Measurements from ENCODE around the gene SYTL2.
"Not testable (repeated sequence)": the region's sequence is repeated elsewhere in the genome, so short reads cannot be mapped to it uniquely, and the experiment has no call there.

Gene SYTL2

DNA sequence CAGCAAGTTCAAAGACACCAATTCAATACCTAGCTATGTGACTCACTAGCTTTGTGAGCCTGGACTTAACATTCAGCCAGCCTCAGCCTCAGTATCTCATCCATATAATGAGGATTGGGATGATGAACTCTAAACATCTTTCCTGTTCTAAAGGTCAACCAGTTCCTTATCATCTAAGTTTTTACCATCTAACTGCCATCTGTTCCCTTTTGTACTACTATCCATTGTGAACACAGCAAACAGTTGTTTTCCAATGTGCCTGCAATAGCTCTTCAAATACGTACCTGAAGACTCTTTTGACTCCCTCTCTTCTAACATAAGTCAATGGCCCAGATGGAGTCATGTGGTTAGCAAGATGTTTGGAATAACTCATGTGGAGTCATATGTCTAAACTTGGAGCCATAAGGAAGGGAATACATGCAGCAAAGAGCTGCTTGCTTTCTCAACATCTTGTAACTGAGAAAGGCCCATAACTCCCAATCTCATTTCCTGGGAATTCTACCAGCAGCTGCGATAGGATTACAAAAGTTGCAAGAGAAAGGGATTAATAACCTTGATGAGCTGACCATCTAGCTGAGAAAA, 19.4 kb downstream of the SYTL2 start:
- no peak for DNase-seq (ENCODE audit: low read depth, low spot score)

DNA sequence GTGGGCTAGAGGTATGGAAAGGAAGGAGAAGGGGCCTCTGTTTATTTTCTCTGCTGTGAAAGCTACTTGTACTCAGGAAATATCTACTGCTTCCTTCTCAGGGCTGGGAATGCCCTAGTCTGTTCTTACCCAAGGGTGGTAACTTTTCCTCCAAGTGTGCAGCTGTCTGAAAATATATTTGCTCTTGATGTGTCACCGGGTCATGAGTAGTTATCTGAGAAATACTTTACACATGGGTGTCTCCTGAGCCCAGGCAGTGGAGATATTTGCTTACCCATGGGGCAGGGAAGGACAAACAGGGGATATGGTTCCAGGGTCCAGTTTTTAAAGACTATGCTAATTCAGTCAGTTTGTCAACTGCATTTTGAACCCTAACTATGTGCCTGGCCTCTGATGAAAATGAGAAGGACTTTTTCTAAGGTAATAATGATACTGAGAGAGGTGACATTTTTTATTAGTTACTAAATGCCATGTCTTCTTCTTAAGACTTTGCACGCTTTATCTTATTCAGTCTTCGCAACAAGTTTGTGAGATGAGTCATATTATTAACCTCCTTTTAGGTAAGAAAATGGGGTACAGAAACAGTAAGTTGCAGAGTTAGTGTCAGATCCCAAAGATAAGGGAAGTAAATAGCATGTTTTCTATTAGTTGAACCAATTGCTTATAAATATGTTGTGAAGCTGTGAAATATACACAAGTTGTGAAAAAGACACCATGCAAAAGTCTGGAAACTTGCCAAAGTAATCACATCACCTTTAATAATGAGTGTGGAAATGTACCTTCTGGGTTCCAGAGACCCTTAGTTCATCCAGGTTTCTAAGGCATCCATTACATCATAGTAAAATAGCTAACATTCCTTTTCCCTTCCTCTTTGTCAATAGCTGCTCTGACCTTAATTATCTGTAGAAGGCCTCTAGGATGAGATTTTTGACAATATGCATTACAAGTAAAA, 22.9 kb downstream of the SYTL2 start:
- DNase-seq (ENCODE audit: low read depth, low spot score): no peak

DNA sequence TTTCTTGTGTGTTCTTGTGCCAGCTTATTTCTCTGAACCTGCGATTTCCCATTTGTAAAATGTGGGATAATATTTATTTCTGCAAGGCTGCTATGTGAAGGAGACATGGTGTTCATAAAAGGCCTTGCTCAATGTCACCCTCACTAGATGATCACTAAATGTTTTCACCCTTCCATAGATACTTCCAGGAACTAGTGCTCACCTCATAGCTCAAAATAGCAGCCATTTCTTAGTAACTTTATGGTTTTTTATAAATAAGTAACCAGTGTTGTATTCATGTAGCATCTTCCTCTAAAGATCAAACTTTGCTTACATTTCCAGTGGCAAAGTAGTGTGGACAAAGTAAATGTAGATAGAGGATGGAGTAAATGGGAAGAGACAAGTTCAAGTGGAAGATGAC, 23.8 kb downstream of the SYTL2 start:
- DNase-seq (ENCODE audit: low read depth, low spot score): no peak

- DNase-seq (ENCODE audit: low read depth, low spot score): peak; percentile 70
Observed at GRCh38 chr11:85784480-85785265, 26.3 kb downstream of the SYTL2 start.

- no peak for DNase-seq (ENCODE audit: low read depth, low spot score)
Observed at GRCh38 chr11:85783758-85784157, 27.2 kb downstream of the SYTL2 start.

DNA sequence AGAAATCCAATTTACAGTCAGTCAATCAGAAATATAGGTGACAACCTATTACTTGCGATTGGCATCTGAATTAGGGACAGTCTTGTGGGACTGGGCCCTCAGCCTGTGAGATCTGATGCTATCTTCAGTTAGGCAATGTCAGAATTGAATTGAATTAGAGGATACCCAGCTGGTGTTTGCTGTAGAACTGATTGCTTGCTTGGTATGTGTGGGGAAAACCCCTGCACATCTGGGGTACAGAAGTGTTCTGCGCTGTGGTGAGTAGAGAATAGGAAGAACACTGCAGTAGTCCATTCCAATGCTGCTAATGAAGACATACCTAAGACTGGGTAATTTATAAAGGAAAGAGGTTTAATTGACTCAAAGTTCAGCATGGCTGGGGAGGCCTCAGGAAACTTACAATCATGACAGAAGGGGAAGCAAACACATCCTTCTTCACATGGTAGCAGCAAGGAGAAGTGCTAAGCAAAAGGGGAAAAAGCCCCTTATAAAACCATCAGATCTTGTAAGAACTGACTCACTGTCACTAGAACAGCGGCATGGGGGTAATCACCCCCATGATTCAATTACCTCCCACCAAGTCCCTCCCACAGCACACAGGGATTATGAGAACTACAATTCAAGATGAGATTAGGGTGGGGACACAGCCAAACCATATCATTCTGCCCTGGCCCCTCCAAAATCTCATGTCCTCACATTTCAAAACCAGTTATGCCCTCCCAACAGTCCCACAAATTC, 30.0 kb downstream of the SYTL2 start:
- DNase-seq (ENCODE audit: low read depth, low spot score): not testable (repeated sequence)

- DNase-seq (ENCODE audit: low read depth, low spot score): no peak
Observed at GRCh38 chr11:85779956-85780640, 30.8 kb downstream of the SYTL2 start.

DNA sequence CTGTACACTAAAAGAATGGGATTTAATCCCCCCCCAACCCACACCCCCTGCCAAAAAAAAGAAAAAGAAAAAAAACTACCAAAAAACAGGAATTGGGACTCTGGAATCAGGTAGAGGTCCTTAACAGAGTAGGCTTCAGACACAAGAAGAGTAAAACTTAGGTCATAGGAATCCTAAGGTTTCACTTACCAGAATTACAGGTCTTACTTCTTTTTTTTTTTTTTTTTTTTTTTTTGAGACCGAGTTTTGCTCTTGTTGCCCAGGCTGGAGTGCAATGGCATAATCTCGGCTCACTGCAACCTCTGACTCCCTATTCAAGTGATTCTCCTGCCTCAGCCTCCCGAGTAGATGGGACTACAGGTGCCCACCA, 33.4 kb downstream of the SYTL2 start:
- not testable (repeated sequence) for DNase-seq (ENCODE audit: low read depth, low spot score)

GRCh38 chr11:85776951-85777602, 33.9 kb downstream of the SYTL2 start:
- DNase-seq (ENCODE audit: low read depth, low spot score): no peak

- DNase-seq (ENCODE audit: low read depth, low spot score): no peak
Observed at GRCh38 chr11:85774256-85775101, 36.5 kb downstream of the SYTL2 start.

DNA sequence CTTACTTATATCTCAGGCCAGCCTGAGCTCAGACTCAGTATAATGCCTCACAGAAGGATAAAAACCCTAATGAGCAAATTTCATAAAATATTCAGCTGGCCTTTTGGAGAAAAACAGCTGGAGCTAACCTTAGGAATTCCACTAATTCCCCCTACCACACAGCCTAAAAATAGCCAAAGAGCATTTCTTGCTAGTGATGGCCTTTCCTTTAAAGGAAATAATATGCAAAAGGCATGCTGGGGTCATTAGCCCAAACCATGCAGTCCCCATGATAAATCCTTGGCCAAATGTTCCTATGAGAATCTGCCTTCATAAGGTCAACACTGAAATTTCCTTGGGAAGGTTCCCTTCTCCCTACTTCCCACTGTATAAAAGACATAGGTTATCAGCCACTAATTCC, 38.2 kb downstream of the SYTL2 start:
- DNase-seq (ENCODE audit: low read depth, low spot score): no peak

DNA sequence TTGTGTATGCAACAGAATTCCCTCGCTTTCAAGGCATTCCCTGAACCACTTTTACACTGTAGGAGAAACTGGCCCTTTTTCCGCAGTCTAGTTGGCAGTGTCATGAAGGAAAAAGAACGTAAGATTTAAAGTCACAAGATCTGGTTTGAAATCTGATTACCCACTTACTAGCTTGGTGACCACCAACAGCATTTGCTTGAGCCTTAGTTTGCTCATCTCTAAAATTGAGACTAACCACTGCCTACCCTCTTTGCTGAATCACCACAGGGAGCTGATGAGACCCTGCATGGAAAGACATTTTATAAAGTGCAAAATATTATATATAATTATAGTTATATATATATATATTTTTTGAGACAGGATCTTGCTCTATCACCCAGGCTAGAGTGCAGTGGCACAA, 39.4 kb downstream of the SYTL2 start:
- DNase-seq (ENCODE audit: low read depth, low spot score): no peak

- no peak for DNase-seq (ENCODE audit: low read depth, low spot score)
Observed at GRCh38 chr11:85769771-85770170, 41.2 kb downstream of the SYTL2 start.

DNA sequence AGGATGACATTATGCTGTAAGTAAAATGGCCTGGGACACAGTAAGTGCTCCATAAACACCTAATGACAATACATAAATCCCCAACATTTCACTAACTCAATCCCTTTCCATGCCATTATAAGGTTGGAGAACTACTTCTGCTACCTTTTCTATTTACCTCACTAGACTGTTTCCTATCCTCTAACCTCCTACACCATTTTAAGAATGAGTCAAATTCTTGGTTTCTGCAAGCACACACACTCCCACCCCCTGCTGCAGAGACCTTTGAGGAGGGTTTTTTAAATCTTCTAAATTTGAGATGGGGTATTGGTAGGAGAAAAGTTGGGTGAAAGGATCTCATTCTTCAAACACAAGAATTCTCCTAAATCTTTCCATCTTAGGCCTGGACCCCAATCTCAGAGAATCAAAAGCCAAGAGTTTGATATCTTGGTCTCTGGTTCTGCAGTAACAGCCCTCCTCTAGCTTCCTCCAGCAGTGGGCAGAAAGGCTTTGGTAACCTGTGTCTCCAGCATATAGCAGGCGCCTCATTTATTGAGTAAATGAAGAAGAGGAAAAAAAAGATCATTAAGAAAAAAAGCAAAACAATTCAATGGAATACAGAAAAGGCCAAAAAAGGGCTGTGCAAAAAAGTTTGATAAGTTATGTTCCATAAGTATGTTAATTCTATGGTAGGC, 42.3 kb downstream of the SYTL2 start:
- DNase-seq (ENCODE audit: low read depth, low spot score): no peak

DNA sequence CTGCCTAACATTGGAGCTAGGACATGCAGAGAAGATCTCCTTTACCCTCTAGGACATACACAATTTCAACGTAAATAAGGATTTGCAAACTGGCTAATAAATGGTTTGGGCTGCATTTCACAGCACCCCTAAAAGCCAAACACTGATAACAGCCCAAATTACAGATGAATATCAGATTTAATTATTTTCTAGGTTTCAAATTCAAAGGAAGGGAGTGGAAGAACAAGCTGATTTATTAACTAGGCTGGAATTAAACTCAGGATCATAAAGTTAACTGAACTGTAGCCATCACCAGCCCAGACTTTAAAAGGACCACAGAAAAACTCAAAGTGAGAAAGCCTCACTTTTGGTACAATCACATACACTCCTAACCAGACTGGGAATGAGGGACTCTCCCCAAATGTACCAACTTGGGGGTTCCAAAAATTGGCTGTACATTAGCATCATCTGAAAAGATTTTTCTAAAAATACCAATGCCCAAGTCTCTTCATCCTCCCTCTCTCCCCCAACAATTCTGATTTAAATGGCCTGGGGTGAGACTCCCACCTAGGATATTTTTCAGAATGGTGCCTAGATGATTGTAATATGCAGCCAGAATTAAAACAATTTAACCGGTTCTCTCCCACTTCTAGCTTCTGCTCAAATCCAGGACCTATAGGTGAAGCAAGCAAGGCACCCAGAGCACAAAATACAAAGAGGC, 43.5 kb downstream of the SYTL2 start:
- no peak for DNase-seq (ENCODE audit: low read depth, low spot score)

DNA sequence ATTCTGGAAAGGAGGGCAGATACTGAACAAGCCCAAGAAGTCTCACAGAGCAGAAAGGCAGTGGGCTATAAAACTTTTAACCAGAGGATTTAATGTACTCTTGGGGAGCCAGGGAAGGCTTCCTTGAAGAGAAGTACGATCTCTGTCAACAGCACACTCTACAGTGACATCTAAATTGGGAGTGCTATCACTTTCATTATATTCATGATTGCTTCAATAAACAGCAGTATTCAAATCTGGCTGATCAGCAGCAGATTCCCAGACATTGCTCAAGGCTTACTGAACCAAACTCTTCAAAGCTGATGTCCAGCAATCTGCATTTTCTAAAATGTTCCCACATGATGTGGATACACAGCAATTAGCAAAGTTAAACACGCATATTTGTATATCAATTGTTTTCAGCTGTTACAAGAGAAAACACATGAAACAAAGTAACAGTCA, 44.2 kb downstream of the SYTL2 start:
- no peak for DNase-seq (ENCODE audit: low read depth, low spot score)

DNA sequence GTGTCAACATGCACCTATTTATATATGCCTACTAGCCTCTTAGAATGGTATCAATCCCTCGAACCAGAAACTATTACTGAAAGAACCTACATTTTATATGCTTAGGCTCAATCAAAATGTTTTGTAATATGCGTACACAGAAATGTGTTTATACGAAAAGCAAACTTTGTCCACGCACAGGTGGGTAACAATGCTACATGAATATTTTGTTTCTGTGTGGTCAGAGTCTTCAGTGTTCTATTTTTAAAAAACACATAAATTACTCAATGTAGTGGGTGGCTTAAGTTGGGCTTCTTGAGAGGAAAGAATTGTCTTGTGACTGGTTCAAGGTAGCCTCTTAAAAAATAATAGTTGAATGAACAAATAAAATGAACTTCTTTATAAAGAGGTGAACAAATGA, 46.1 kb downstream of the SYTL2 start:
- no peak for DNase-seq (ENCODE audit: low read depth, low spot score)

GRCh38 chr11:85762226-85762625, 48.7 kb downstream of the SYTL2 start:
- no peak for DNase-seq (ENCODE audit: low read depth, low spot score)
